OCI-LY7 (cell line): ENCODE data around the gene DLGAP3.

Source experiments
- EZH2phosphoT487 ChIP-seq: fragments of 200-600 bp; sonication (generic); IDR thresholded peaks from 2 replicates; pipeline ENCODE4 v1.6.1; 2018; ENCODE audit warnings: low read depth, borderline replicate concordance, mild to moderate bottlenecking, mixed run types, antibody characterized with exemption, low read length, moderate library complexity, mixed read lengths
- TF ChIP-seq, protein P1 (sequence below): fragments of 200-600 bp; sonication (generic); conservative IDR thresholded peaks from 2 replicates; pipeline ENCODE4 v1.5.1; 2014; ENCODE audit warnings: mild to moderate bottlenecking, antibody characterized with exemption, low read length, moderate library complexity, mixed read lengths

- TF ChIP-seq, protein P1, sequence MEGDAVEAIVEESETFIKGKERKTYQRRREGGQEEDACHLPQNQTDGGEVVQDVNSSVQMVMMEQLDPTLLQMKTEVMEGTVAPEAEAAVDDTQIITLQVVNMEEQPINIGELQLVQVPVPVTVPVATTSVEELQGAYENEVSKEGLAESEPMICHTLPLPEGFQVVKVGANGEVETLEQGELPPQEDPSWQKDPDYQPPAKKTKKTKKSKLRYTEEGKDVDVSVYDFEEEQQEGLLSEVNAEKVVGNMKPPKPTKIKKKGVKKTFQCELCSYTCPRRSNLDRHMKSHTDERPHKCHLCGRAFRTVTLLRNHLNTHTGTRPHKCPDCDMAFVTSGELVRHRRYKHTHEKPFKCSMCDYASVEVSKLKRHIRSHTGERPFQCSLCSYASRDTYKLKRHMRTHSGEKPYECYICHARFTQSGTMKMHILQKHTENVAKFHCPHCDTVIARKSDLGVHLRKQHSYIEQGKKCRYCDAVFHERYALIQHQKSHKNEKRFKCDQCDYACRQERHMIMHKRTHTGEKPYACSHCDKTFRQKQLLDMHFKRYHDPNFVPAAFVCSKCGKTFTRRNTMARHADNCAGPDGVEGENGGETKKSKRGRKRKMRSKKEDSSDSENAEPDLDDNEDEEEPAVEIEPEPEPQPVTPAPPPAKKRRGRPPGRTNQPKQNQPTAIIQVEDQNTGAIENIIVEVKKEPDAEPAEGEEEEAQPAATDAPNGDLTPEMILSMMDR, result no peak
- TF ChIP-seq EZH2phosphoT487, result no peak
Observed at GRCh38 chr1:34871443-34872132, 57.9 kb downstream of the DLGAP3 start.
